Endometrial microvascular endothelial cells (primary cell): Measurements from ENCODE around the gene STARD5. TPM values are rescaled to one million over a fixed set of nuclear protein-coding genes. Genes with fewer than 3 reads are reported as not detected.
"Not testable (repeated sequence)": the region's sequence is repeated elsewhere in the genome, so short reads cannot be mapped to it uniquely, and the experiment has no call there.

Source experiments
- in situ Hi-C: cut with HindIII; loops from 2 replicates; pipeline ENCODE4 v1.10.0; 2017; ENCODE audit warnings: low sequenced_read_pairs, low pct_unique_long_range_greater_than_20kb; ENCODE audit errors: inconsistent ontology term
- total RNA-seq: library from RNA; depleted of rRNA; stranded (reverse); fragments of >200 nt; gene quantifications from one replicate; pipeline ENCODE4 v1.2.3, GENCODE V29; 2015; ENCODE audit errors: inconsistent ontology term

Gene STARD5
- 4.2 TPM for total RNA-seq

GRCh38 chr15:81323944-81324881 lies at the start of gene STARD5:
TSS of gene STARD5 (minus strand) at chr15:81324141. CDS start at chr15:81324099, 42 bp downstream.
- in situ Hi-C loops, result no loop called here

- in situ Hi-C loops, result no loop called here
These were observed 49.2 kb upstream of the STARD5 start for GRCh38 chr15:81373176-81373575.

- in situ Hi-C loops, result no loop called here
These were observed 48.6 kb upstream of the STARD5 start for GRCh38 chr15:81372575-81372974.

GRCh38 chr15:81363718-81364500 lies 40.0 kb upstream of the STARD5 start:
- in situ Hi-C loops, result no loop called here

GRCh38 chr15:81363276-81363675 lies 39.3 kb upstream of the STARD5 start:
- in situ Hi-C loops, result no loop called here

- in situ Hi-C loops, result no loop called here
These were observed 38.8 kb upstream of the STARD5 start for GRCh38 chr15:81362790-81363189.

GRCh38 chr15:81361891-81362290 lies 38.0 kb upstream of the STARD5 start:
- in situ Hi-C loops, result no loop called here

GRCh38 chr15:81360491-81360890 lies 36.5 kb upstream of the STARD5 start:
- in situ Hi-C loops, result no loop called here

GRCh38 chr15:81358248-81358647 lies 34.3 kb upstream of the STARD5 start:
- in situ Hi-C loops, result no loop called here

- in situ Hi-C loops, result no loop called here
These were observed 33.3 kb upstream of the STARD5 start for GRCh38 chr15:81357180-81357686.

- in situ Hi-C loops, result no loop called here
These were observed 32.3 kb upstream of the STARD5 start for GRCh38 chr15:81356252-81356651.

GRCh38 chr15:81351651-81352050 lies 27.7 kb upstream of the STARD5 start:
- in situ Hi-C loops, result no loop called here

GRCh38 chr15:81349271-81349670 lies 25.3 kb upstream of the STARD5 start:
- in situ Hi-C loops, result no loop called here

GRCh38 chr15:81348691-81349090 lies 24.8 kb upstream of the STARD5 start:
- in situ Hi-C loops, result not testable (repeated sequence)

- in situ Hi-C loops, result no loop called here
These were observed 24.0 kb upstream of the STARD5 start for GRCh38 chr15:81347910-81348309.

- in situ Hi-C loops, result no loop called here
These were observed 22.7 kb upstream of the STARD5 start for GRCh38 chr15:81346611-81347010.

- in situ Hi-C loops, result no loop called here
These were observed 19.4 kb upstream of the STARD5 start for GRCh38 chr15:81343371-81343770.

GRCh38 chr15:81341351-81341750 lies 17.4 kb upstream of the STARD5 start:
- in situ Hi-C loops, result no loop called here

- in situ Hi-C loops, result no loop called here
These were observed 15.9 kb upstream of the STARD5 start for GRCh38 chr15:81339851-81340250.

- in situ Hi-C loops, result no loop called here
These were observed 15.4 kb upstream of the STARD5 start for GRCh38 chr15:81339321-81339720.
